ENCODE measurements around the gene RHD.
"Not testable (repeated sequence)": the region's sequence is repeated elsewhere in the genome, so short reads cannot be mapped to it uniquely, and the experiment has no call there.

RHD gene

GRCh38 chr1:25257196-25257595 is 15.1 kb upstream of the RHD start:
- DNase-seq: no peak

- peak in 1 of 5 experiments; percentile 67 for DNase-seq
These were observed 12.5 kb upstream of the RHD start for GRCh38 chr1:25259813-25260212.

- DNase-seq: not testable (repeated sequence)
These were observed 12.0 kb upstream of the RHD start for GRCh38 chr1:25260336-25260735.

- peak in 2 of 5 experiments; percentile 41 to 57 for DNase-seq
These were observed 5.6 kb upstream of the RHD start for GRCh38 chr1:25266554-25267287.

- peak; percentile 73 to 87 (median 81) for DNase-seq
These were observed 4.8 kb upstream of the RHD start for GRCh38 chr1:25267288-25268142.

GRCh38 chr1:25268143-25268760 is 4.1 kb upstream of the RHD start:
- not testable (repeated sequence) for DNase-seq

- DNase-seq: not testable (repeated sequence)
These were observed 3.3 kb downstream of the RHD start for GRCh38 chr1:25275648-25276047.

- not testable (repeated sequence) for DNase-seq
These were observed 5.0 kb downstream of the RHD start for GRCh38 chr1:25277295-25277694.

- not testable (repeated sequence) for DNase-seq
These were observed 6.0 kb downstream of the RHD start for GRCh38 chr1:25278358-25278757.

- DNase-seq: not testable (repeated sequence)
These were observed 6.5 kb downstream of the RHD start for GRCh38 chr1:25278790-25279189.

GRCh38 chr1:25279693-25280111 is 7.4 kb downstream of the RHD start:
- not testable (repeated sequence) for DNase-seq

- DNase-seq: not testable (repeated sequence)
These were observed 13.6 kb downstream of the RHD start for GRCh38 chr1:25285862-25286261.

GRCh38 chr1:25287164-25287563 is 14.9 kb downstream of the RHD start:
- not testable (repeated sequence) for DNase-seq

- not testable (repeated sequence) for DNase-seq
These were observed 16.3 kb downstream of the RHD start for GRCh38 chr1:25288573-25289101.

GRCh38 chr1:25290043-25290442 is 17.7 kb downstream of the RHD start:
- not testable (repeated sequence) for DNase-seq

GRCh38 chr1:25293426-25293825 is 21.1 kb downstream of the RHD start:
- not testable (repeated sequence) for DNase-seq

- not testable (repeated sequence) for DNase-seq
These were observed 22.8 kb downstream of the RHD start for GRCh38 chr1:25294889-25295826.

- DNase-seq: not testable (repeated sequence)
These were observed 24.2 kb downstream of the RHD start for GRCh38 chr1:25296501-25296900.

- not testable (repeated sequence) for DNase-seq
These were observed 28.4 kb downstream of the RHD start for GRCh38 chr1:25300729-25301128.

GRCh38 chr1:25302330-25302729 is 30.0 kb downstream of the RHD start:
- not testable (repeated sequence) for DNase-seq

- not testable (repeated sequence) for DNase-seq
These were observed 32.6 kb downstream of the RHD start for GRCh38 chr1:25304936-25305335.

- not testable (repeated sequence) for DNase-seq
These were observed 35.9 kb downstream of the RHD start for GRCh38 chr1:25308168-25308567.

Measured in T-helper 2 cell (primary cell).